Parathyroid adenoma (tissue), 2 donors: ENCODE data around the gene AP3D1.

ENCODE experiments used
- H2AFZ ChIP-seq: fragments of 300-600 bp; sonication (generic); one replicate; pipeline ENCODE4 v1.7.0; 2017; ENCODE audit warnings: antibody characterized with exemption, mild to moderate bottlenecking
- H3K27ac ChIP-seq: fragments of 300-600 bp; sonication (generic); one replicate; pipeline ENCODE4 v1.7.0; 2017
- H3K27me3 ChIP-seq: fragments of 300-600 bp; sonication (generic); one replicate; pipeline ENCODE4 v1.7.0; 2017; ENCODE audit warnings: low read length; ENCODE audit not compliant: control insufficient read depth, insufficient read depth
- H3K36me3 ChIP-seq: fragments of 300-600 bp; sonication (generic); one replicate; pipeline ENCODE4 v1.7.0; 2017; ENCODE audit warnings: low read length; ENCODE audit not compliant: control insufficient read depth, insufficient read depth
- H3K4me1 ChIP-seq: fragments of 300-600 bp; sonication (generic); one replicate; pipeline ENCODE4 v1.7.0; 2017; ENCODE audit warnings: control low read depth
- H3K4me2 ChIP-seq: fragments of 300-600 bp; sonication (generic); one replicate; pipeline ENCODE4 v1.7.0; 2017; ENCODE audit warnings: low read length
- H3K4me3 ChIP-seq: fragments of 300-600 bp; sonication (generic); one replicate; pipeline ENCODE4 v1.7.0; 2017; ENCODE audit warnings: low read depth, low read length
- H3K79me2 ChIP-seq: fragments of 300-600 bp; sonication (generic); one replicate; pipeline ENCODE4 v1.7.0; 2017; ENCODE audit warnings: control low read depth
- H3K9ac ChIP-seq: fragments of 300-600 bp; sonication (generic); one replicate; pipeline ENCODE4 v1.7.0; 2017; ENCODE audit warnings: mild to moderate bottlenecking
- H3K9me3 ChIP-seq: fragments of 300-600 bp; sonication (generic); one replicate; pipeline ENCODE4 v1.7.0; 2017; ENCODE audit warnings: low read length; ENCODE audit not compliant: control insufficient read depth
- TF ChIP-seq, protein P1 (sequence below): fragments of 300-600 bp; sonication (generic); IDR thresholded peaks from one replicate; pipeline ENCODE4 v1.7.0; 2017; ENCODE audit warnings: antibody characterized with exemption, mild to moderate bottlenecking
- donor health status: primary hyperparathyroidism.

The AP3D1 gene

DNA sequence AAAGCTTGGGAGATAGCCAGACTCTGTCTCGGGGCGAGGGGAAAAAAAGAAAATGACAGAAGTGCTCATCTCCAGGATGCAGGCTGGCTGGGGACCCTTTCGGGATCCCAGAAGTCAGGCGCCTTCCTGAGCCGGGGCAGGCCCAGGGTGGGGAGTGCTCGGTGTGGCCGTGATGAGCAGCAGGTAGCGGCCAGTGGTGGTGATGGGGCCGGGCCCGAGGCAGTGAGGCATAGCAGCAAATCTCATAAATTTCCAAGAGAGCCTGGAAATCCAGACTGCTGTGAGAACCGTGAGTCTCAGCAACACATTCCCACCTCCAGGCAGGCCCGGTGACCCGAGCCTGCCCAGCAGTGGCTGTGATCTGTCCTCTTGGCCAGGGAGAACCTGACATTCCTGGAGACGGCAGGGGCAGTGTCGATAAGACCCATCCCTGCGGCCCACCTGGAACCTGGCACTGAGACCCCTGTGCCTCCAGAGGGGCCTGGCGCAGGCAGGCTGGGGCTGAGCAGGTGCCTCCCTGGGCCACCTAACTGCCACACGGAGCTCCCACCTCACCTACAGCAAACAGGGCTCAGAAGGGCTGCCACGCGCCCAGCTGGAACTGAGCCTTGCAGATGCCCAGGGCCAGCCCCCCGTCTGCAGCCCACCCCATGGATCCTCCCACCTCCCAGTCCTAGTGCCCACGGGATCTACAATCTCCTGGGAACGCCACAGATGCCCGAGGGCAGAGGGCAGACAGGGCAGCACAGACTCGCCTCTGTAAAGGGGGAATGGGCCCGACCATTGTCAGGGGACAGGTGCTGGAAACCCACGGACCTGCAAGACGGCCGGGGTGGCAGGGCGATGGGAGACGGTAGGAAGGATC, 31.2 kb downstream of the AP3D1 start:
- H3K4me1 ChIP-seq: no peaks in the 10 kb centered on the region
- H3K27me3 ChIP-seq: no peaks in the 10 kb centered on the region
- TF ChIP-seq, protein P1, sequence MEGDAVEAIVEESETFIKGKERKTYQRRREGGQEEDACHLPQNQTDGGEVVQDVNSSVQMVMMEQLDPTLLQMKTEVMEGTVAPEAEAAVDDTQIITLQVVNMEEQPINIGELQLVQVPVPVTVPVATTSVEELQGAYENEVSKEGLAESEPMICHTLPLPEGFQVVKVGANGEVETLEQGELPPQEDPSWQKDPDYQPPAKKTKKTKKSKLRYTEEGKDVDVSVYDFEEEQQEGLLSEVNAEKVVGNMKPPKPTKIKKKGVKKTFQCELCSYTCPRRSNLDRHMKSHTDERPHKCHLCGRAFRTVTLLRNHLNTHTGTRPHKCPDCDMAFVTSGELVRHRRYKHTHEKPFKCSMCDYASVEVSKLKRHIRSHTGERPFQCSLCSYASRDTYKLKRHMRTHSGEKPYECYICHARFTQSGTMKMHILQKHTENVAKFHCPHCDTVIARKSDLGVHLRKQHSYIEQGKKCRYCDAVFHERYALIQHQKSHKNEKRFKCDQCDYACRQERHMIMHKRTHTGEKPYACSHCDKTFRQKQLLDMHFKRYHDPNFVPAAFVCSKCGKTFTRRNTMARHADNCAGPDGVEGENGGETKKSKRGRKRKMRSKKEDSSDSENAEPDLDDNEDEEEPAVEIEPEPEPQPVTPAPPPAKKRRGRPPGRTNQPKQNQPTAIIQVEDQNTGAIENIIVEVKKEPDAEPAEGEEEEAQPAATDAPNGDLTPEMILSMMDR: no peak
- no peak overlapping the region for H2AFZ ChIP-seq
- H3K9me3 ChIP-seq: no peaks in the 10 kb centered on the region
- H3K4me2 ChIP-seq: no peak overlapping the region
- H3K9ac ChIP-seq: no peak overlapping the region
- H3K27ac ChIP-seq: no peak overlapping the region
- peaks cover 35% of the 10 kb centered on the region for H3K79me2 ChIP-seq
- H3K4me3 ChIP-seq: no peak overlapping the region
- H3K36me3 ChIP-seq: no peaks in the 10 kb centered on the region

DNA sequence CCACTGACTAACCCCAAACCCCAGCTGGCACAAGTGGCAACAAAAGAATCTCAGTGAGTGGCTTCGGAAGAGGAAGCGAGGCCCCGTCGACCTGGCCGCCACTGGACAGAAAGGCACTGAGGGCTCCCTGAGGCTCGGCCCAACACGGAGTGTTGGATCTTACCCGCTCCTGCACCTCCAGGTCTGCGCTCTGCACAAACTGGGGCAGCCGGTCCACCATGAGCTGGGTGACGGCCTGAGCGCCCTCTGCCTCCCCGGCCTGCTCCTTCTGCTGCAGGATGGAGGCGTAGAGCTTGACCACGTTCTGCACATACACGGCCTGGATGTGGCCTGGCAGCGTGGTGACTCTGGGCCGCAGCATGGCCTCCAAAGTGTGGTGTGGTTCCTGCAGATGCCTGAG, 32.9 kb downstream of the AP3D1 start:
- TF ChIP-seq, protein P1: no peak
- H3K9me3 ChIP-seq: no peaks in the 10 kb centered on the region
- H3K27ac ChIP-seq: no peak overlapping the region
- no peak overlapping the region for H3K9ac ChIP-seq
- H3K36me3 ChIP-seq: no peaks in the 10 kb centered on the region
- H2AFZ ChIP-seq: no peak overlapping the region
- H3K4me3 ChIP-seq: no peak overlapping the region
- peaks cover 35% of the 10 kb centered on the region for H3K79me2 ChIP-seq
- H3K4me2 ChIP-seq: no peak overlapping the region
- no peaks in the 10 kb centered on the region for H3K27me3 ChIP-seq
- H3K4me1 ChIP-seq: no peaks in the 10 kb centered on the region

DNA sequence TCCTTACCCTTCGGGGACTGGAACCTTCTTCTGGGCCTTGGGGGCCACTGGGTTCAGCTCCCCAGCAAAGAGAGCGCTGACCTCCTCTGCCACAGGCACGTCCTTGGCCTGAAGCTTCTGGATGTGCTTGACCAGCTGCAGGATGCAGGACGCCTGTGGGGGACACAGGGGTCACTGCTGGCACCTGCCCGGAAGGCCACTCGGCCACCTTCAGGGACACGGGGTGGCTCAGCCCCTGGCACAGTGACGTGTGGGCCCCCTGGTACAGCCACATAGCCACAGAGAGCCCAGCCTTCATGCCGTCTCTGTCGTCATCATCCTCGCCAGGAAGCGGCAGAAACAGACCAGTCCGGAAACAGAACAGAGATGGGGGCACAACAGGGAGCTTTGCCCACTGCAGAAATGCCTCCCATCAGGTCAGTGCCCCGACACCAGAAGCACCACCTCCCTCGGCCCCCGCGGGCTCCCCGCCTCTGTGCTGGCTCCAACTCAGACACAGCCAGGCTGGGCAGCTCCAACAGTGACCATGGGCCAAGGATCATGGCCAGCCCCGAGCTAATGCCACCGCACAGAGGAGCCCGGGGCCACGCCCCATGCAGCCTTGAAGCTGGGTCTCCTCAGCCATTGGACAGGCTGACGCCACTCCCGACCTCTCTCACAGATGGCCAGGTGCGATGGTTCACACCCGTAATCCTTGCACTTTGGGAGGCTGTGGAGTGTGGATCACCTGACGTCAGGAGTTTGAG, 34.0 kb downstream of the AP3D1 start:
- Histone ChIP-seq H3K4me2 (no peak overlapping the region), H3K9me3 (no peaks in the 10 kb centered on the region), H2AFZ (no peak overlapping the region), H3K36me3 (no peaks in the 10 kb centered on the region), H3K4me3 (no peak overlapping the region), H3K27ac (no peak overlapping the region), H3K79me2 (peaks cover 27% of the 10 kb centered on the region), H3K4me1 (no peaks in the 10 kb centered on the region), H3K27me3 (no peaks in the 10 kb centered on the region), H3K9ac (no peak overlapping the region)
- TF ChIP-seq, protein P1: no peak

DNA sequence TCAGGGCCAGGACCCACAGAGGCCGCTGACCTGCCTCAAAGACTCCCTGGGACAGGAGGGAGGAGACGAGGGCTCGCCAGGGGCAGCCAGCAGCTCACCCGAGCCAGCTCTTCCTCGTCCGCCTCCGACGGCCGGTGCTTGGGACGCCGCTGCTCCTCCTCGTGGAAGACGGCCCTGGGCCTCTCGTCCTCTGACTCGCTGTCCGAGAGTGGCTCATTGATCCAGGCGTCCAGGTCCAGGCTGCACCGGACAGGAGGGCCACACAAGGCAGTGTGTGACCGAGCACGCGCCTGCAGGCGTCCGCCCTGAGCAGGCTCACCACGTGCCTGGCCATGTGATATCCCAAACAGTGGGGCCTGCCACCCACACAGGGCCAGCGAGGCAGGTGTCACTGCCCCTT, 34.9 kb downstream of the AP3D1 start:
- Histone ChIP-seq H3K27me3 (no peaks in the 10 kb centered on the region), H3K4me3 (no peak overlapping the region), H3K27ac (no peak overlapping the region), H3K9me3 (no peaks in the 10 kb centered on the region), H3K4me1 (no peaks in the 10 kb centered on the region), H3K9ac (no peak overlapping the region), H3K4me2 (no peak overlapping the region), H3K36me3 (no peaks in the 10 kb centered on the region), H2AFZ (no peak overlapping the region), H3K79me2 (peaks cover 30% of the 10 kb centered on the region)
- TF ChIP-seq, protein P1: no peak
